Measurements from ENCODE around the gene PDC.

- TF ChIP-seq CTCF (IDR thresholded peaks at IDR 0.05): no peak
- no peak for TF ChIP-seq POLR2A (IDR thresholded peaks at IDR 0.05)
These were observed 14.8 kb downstream of the PDC start for GRCh38 chr1:186446152-186446551.

Data from heart left ventricle (tissue), 13 donors.